GM04504 (cell line): ENCODE data around the gene CTRL.
"Not testable (repeated sequence)": the region's sequence is repeated elsewhere in the genome, so short reads cannot be mapped to it uniquely, and the experiment has no call there.

ENCODE experiments used
- DNase-seq: peaks from one replicate; pipeline ENCODE4 v3.0.0-alpha.2; 2012; ENCODE audit warnings: low read depth

CTRL gene

DNA sequence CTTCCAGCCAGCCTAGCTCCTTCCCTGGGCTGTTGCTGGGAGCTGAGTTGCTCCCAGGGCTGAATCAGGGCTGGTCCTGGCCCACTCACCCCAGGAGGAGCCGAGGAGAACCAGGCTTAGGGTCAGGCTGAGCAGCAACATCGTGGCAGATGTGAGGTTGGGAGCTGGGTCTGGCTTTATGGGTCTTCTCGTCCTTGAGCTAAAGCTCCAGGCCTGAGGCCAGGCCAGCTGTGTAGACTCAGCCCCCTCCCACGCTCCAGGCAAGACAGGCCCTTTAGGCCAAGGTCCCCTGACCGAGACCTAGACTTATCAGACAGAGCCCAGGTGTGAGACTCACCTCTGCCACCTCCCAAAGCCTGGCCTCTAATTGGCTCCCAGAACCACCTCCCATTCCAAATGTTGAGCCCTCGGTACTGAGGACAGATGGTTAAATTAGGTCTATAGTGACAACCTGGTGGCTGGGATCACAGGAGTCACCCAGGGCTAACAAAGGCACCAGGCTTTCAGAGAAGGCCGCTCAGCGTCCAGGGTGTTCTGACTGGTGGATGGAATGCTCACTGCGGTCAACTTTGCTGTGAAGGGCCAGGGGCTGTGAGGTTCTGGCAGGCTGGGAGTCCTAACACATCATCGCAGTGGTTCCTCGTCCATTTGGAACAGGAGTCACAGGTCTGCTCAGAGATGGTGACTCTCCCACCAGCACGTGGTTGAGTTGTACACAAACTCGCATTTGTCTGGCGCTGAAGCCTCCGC is at the start of gene CTRL:
Gene CTRL (minus strand): TSS at position 151 of the 750 bp plus-strand sequence. CDS start 10 bp downstream, at position 141.
- no peak for DNase-seq

DNA sequence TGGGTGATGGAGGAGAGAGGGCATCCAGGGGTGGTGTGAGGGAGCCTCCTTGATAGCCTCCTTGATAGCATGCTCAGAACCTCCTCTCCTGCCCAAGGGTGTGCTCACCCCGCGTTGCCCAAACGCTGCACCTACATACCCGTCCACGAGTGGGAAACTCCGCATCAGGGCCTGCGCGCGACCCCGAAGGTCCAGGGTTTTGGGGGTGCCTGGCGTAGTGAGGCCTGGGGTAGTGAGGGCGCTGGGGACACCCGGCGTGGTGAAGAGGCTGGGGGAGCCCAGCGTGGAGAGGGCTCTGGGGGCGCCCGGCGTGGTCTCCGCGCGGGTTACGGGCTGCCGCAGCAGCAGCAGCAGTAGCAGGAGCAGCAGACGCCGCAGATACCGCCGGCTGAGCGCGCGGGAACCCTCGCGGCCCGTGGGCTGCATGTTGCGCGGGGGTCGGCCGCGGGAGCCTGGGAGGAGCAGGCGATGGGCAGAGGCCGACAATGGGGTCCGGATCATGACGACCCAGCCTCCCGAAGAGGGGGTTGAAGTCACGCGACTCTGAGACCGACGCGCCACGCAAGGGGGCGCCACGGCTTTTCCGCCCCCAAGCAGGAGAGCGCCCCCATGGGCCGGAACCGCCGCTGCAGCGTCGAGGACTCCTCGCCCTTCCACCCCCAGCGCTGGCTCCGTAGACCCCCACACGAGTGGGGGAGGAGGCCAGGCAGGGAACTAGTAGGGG is 48.5 kb upstream of the CTRL start, which contains the start of gene DPEP3:
Gene DPEP3 (minus strand): TSS at position 545 of the 724 bp plus-strand sequence. CDS start 119 bp downstream, at position 426.
- no peak for DNase-seq

DNA sequence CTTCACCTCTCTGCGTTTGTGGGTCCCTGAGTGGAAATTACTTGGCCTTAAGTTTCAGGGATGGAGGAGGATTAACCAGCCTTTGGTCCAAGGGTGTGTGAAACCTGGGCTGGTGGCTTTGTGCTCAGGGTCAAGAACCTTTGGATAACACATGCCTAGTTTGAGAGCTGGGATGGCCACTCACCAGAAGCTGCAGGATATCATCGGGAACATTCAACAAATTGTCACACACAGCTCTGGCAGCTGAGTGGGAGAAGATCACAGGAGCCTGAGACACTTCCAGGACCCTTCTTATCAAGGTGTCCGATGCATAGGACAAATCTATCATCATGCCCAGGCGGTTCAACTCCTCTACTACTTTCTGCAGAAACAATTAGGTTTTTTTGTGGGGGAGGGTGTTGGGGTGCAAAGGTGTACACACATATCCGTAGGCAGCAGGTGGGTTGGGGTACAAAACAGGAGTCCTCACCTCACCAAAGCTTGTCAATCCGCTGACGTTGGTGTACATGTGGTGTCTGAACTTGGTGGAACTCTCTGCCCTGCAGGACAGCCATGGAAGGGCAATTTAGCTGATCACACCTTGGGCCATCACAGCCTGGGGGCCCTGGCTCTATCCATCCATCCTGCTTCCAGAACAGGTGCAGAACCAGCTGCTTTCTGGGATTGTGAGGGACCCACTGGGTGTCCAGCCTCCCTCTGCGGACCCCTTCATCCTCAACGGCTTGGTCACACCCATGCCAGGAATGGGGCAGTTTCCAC is 46.0 kb upstream of the CTRL start:
- DNase-seq = no peak

DNA sequence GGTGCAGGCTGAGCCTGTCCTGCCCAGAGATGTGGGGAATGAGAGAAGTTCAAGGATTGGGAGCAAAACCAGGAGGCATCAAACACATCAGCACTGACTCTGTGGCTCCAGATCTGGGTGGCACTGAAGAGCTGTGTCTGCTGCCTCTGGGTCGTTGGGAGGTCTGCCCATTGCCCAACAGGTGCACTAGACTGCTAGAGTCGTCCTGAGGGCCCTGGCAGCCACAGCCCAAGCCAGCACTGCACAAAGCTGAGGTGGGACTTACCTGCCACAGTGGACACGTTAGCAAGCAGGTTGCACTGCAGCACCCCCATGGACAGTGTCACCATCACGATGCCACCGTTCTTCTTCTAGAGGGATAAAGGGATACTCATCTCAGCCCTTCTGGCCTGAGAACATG is 45.3 kb upstream of the CTRL start:
- DNase-seq = no peak

DNA sequence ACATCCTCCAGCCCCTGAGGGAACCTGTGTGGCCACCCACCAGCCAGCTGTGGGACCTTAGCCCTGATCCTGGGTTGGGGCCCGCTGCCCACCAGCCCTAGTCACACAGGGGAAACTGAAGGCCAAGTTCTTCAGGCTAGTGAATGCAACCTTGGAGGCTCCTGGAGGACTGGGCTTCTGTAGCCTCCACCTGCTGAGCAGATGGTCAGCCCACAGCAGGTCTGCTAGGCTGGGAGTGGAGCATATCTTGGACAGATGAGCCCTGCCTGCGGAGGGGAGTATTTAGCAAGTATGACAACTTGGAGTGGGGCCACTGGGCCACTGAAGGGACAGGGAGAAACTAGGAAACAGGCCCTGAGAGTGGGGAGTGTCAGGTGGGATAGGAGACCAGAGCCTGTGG is 44.5 kb upstream of the CTRL start:
- no peak for DNase-seq

DNA sequence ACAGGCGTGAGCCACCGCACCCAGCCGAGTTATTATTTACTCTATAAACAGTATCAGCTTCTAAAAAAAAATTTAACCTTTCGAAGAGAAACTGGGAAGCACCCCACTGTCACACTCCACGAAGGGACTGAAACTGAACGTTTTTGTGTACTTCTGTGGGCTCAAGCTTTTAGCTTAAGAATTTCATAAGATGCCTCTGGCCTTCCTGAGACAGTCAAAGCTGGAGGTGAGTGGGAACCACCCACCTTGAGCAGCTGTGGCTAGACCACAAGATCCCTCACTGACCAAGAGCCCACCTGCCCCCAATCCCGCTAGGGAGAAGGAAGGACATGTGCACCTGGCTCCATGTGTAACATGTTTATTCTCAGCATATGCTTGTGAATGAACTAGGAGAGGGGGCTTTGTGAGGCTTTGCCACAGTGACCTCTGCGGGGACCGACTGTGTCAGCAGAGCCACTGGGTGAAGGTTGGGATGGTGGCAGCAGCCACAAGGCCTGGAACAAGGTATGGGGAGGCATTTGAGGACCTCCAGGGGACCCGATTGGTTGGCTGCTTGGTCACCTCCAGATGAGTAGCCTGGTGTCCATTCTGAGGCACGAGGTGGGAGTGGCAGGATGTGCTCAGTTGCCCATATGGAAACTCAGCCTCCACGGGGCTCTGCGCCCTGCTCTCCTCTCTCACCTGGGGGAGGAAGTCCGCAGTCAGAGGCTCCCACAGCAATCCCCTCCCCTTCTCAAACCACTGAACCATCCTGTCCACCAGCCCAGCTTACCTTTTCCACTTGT is 43.9 kb upstream of the CTRL start:
- no peak for DNase-seq

DNA sequence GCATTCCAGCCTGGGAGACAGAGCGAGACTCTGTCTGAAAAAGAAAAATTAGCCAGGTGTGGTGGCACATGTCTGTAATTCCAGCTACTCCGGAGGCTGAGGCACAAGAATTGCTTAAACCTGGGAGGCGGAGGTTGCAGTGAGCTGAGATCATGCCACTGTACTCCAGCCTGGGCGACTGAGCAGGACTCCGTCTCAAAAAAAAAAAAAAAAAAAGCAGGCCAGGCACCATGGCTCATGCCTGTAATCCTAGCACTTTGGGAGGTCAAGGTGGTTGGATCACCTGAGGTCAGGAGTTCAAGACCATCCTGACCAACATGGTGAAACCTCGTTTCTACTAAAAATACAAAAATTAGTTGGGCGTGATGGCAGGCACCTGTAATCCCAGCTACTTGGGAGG is 40.6 kb upstream of the CTRL start:
- DNase-seq = not testable (repeated sequence)

DNA sequence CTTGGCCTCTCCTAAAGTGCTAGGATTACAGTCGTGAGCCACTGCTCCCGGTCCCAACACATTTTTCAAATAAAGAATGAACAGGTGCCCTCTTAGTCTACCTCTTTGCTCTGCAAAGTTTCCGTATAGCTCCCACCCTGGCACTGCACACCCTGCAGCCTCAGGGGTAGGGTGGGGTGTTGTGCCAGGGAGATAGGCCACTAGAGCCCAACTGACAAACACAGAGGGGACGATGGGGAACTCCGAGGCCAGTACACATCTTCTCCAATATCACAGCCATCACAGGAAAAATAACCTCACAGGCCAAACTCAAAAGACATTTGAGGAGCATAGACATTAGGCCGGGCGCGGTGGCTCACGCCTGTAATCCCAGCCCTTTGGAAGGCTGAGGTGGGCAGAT is 39.4 kb upstream of the CTRL start:
- no peak for DNase-seq

DNA sequence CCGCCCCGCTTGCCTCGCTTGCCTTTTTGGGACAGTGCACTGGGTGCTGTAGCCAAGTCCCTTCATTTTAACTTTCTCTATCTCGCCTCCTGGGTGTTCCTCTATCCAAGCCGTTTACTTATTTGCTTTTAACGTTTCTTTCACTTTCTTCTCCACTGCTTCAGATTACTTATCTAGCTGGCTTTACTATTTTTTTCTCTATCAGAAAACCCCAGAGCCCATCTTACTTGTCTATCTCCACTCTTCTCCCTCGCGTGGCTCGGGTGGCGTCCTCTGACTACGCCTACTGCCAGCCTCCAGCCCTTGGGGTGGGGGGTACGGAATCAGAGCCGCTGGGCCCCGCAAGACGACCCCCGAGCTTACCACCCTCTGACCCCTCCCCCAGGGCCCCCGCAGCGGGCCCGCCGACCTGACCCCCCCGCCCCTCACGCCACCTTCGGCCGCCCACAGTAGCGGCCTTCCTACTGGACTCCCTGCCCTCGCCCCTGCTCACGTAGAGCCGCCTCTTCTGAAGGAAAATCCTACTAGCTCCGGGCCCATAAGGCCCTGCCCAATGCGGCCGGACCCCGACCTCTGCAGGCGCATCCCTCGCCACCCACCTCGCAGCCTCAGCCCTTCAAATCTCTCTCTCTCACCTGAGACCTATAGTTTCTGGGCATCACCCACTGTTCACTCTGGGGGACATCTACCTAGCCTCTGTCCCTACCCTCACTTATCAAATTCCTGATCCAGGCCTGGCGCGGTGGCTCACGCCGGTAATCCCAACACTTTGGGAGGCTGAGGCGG is 37.8 kb upstream of the CTRL start:
- no peak for DNase-seq

DNA sequence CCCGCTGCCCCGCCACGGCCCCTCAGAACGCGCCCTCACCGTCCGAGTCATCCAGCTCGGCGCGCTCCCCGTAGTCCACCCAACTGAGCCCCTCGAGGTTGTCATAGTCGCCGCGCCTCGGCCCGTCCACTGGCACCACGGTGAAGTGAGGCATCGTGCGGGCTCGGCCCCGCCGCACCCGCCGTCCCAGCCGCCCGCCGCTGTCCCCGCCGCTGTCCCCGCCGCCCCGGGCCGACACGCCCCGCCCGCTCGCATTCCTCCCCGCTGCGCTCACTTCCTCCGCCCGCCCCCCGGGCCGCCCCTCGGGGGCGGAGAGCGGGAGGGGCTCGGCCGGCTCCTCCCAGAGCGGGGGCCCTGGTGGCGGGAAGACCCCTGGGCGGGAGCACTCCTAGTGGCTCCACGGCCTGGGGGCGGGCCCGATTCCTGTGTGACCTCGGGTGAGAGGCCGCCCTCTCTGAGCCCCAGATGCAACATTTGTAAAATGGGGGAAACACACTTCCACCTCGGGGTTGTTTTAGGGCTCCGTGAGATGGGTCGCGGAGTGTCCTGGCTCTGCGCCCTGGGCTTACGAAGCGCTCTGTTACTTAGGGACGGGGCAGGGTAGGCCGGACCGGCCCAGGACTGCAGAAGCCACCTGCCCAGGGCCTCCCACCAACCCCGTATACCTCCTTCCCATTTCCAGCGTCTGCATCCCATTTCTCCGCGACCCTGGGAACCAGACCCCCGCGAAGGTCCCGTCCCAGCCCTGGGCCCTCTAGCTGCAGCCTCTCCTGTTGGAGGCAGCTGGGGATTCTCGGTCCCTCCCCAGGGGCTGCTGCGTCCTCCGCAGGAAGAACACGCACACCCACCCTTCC is 37.0 kb upstream of the CTRL start, which contains the start of gene SLC12A4:
Gene SLC12A4 (minus strand): TSS at position 238 of the 854 bp plus-strand sequence. CDS start 84 bp downstream, at position 154.
- peak; percentile 59 for DNase-seq

DNA sequence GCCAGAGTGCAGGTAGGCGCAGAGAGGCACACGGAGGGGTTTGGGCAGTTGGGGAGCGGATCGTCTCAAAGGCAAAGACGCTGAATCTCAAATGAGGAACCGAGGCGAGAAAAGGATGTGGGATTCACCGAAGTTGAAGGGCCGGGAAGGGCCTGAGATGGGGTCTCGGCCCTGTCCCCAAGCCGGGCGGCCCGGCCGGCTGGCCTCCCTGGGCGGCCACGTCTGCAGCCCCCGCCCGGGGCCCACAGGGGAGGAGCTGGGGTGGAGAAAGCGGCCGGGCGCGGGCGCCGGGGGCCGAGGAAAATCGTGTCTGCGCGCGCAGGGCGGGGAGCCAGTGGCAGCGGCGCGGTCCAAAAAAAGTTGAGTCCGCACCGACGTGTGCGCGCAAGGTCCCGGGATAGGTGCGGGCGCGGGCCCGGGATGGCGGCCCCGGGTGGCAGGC is 36.3 kb upstream of the CTRL start:
- no peak for DNase-seq

DNA sequence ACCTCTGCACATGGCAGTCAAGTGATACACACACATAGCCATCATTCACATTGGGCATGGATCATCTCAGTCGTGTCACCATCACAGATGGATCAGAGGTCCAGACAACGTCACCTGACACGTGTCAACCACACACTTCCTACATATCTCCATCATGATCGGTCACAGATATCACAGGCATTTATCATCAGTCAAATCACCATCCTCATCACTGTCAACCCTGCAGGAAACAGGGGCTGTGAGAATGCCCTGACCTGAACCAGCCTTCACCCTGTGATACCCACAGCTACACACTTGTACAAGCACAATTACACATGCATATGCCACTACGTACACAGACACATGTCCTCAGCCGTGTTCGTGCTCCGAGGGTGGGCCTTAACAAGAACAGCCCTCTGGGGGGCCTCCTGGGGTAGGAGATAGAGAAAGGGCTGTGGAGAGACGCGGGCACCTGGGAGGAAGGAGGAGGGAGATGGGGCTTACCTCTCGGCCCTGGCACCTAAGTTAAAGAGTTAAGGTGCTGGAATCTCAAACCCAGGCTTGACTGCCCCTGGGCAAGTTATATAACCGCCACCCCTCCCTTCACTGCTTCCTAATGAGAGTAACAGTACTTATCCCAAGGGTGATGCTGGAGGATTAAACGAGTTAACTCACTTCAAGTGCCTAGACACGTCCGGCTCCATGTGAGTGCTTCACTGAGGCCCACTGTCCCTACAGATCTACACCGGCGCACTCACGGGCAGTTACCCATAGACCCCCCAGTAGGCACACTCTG is 35.7 kb upstream of the CTRL start:
- no peak for DNase-seq

DNA sequence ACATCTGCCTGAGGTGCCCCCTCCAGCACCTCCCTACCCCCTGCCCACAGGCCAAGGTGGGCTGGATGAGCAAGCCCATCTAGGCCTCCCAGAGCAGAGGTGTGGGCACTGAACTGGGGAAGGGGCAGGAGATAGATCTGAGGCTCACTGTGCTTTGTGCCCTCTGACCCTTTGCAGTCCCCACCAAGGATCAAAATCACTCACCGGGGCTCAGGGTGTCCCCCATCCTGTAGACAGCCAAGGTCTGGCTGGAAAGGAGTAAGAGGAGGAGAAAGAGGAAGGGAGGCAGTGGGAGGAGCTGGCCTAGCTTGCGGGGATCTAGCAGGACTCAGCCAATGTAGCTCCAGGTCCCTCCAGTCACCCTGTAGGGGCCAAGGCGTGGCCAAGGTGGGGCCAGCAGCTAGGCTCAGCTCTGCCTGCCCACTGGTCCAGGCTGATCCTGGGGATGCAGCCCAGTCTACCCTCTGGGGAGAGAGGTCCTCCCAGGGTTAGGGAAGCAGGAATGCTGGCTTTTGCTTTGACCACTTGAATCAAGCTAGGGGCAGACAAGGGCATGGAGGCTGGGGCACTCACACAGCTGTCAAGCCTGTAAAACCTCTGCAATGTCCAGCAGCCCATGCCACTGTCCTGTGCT is 35.0 kb upstream of the CTRL start:
- DNase-seq = no peak

DNA sequence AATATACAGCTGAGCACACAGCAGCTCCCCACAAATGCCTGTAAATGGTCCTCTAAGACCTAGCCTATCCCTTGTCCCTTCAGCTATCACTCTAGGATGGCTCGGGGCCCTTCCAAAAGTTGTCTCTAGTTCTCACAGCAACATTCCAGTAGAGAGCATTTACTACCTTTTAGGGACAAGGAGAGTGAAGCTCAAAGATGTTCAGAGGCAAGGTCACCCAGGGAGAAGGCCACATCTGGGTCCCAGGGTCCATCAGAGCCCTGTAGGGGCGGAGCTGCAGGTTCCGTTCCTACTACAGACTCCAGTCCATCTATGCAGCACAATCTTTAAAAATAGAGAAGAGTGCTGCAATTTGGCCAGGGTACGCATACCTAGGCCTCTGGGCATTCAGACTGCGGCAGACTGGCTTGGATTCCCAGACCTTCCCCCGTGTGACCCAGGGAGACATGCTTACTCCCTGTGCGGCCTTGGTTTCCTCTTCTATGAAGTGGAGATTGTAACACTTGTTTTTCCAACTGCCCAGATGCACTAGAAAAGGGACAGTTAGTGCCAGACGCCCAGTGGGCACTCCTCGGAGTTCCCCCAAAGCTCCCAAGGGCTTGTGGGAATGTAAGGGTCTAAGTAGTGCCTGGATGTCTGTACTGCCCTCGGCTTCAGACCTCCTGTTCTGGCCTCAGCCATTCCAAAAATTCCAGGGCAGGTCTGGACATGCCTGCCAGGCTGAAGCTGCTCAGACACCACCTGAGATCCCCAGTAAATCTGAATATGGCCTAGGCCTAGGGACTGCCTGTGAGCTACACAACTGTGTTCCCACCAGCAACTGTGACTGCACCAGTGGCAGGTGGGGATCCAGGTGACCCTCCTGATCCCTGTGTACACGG is 34.2 kb upstream of the CTRL start:
- no peak for DNase-seq

DNA sequence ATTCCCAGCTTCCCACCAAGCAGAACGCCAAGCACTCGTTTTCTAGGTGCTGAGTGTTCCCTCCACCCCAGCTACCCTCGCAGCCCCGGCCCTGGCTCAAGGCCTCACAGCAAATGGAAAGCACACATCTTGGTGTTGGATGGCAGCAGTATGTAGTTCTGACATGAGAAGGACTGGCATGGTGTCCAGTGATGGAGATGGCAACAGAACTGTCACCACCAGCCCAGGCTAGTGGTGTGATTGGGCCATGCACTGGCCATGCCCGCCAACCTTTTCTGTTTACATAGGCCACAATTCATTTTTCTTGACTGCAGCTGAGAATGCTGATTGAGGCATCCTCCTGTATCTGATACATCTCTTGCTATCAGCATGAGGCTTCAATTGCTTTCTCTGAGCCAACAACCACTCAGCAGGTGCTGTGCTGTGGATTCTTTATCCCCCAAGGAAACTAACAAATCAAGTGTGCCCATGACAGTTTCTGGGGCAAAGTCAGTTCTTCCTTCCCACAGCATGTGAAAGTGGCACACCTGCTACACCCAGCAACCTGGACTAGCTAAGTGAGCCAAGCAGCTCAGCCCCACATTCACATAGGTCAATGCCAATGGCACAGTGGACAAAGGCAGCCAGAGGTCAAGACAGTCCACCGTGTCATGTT is 32.9 kb upstream of the CTRL start:
- DNase-seq = no peak

DNA sequence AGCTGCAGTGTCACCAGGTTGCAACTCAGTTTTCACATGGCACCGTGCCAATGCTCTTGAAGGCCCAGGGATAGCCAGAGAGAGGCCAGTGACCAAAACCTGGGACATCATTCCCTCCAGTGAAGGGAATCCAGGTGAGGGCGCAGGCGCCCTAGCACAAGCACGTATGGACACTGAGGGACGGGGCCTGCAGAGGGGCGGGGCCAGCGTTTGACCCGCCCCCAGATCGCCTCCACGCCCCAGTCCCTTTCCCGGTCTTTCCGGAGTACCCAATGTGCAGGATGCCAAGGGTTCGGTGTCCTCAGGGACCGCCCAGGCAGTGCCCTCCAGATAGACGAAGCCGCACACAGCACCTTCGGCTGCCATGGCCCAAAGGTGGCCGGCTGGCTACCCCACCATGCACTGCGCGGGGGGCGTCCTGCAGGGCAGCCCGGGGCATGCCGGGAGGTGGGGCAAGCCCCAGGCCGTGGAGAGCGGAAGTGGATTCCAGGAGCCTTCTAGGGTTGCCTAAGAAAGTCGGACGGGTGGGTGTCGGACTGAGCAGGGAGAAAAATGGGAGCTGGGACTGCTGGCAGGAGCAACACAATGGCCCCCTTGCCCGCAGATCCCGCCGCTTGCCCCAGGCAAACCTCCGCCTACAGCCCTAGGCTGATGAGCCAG is 32.1 kb upstream of the CTRL start:
- no peak for DNase-seq

DNA sequence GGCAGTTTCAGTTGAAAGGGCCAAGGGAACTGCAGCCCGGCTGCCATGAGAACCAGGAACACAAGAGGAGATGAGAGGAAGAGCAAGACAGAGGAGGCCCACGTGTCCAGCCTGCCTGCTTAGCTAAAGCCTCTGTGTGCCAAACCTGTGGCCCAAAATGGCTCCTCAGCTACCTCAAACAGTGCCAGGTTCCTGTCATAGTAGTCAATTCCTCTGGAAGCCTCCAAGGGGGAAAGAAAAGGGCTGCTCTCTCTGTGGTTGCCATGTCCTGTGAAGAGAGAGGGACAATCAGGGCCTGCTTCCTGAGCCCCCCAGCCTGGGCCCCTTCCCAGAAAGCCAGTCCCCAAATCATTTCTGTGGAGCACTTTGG is 31.6 kb upstream of the CTRL start:
- no peak for DNase-seq
